ENCODE results near the gene TMOD3.

GRCh38 chr15:51887887-51888592 lies 58.6 kb downstream of the TMOD3 start:
- TF ChIP-seq EZH2 (IDR thresholded peaks at IDR 0.05; ENCODE audit: borderline replicate concordance) (no peak), CTCF (IDR thresholded peaks at IDR 0.05; ENCODE audit: poor library complexity) (no peak)
